ENCODE measurements around the gene SLC25A19. TPM values are rescaled to one million over a fixed set of nuclear protein-coding genes. Genes with fewer than 3 reads are reported as not detected.
A peak's percentile ranks its signal among the peaks of the same experiment; 100 is the strongest.

SLC25A19 gene
- total and polyA plus RNA-seq, 10 of the 15 experiments (the other 5 are each of a cell fraction or from before 2014, with no cell fraction given), result 32.9 to 91.6 (median 53.7) TPM

DNA sequence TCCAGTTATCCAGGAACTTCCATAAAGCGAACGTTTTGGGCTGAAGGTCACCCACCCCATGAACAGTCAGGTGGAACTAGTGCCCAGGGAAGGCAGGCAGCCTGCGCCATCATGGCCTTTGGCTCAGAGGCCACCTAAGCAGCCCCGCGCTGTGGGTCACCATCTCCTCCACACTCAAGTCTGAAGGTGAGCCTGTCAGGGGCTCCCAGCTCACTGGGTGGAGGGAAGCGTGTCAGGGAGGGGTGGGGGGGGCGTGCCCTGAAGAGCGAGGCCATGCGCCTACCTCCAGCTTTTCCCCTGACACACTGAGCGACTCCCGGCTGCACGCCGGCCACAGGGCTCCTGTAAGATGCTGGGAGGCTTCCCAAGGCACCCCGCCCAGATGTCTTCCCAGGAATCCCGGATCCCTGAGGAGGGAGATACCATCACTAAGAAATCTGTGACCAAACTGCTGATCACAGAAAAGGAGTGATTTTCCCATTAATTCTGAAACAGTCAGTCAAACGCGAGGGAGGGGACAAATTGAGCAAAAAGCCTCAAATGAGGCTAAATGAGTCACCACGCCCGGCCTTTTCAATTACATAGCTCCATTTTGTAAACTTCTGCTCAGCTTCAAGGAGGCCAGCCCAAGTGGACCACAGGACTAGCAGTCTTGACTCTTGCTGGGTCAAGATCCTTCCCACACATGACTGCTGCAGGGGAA lies 26.5 kb upstream of the SLC25A19 start:
- POLR2A ChIA-PET, result interaction anchor here (0.6 to 13.4 kb wide), 16 partner anchors 10 to 94 kb away, joined by 3 to 255 read pairs (median 4); partner anchors contain the start of genes GRB2 and SLC25A19
- Histone ChIP-seq H2AFZ (ENCODE audit: control insufficient read depth, low read depth, low read length) (no peak overlapping the region), H4K20me1 (ENCODE audit: control insufficient read depth, insufficient read depth) (no peaks in the 10 kb centered on the region), H3K79me2 (ENCODE audit: control insufficient read depth, insufficient read depth, low read length) (peaks cover 25% of the 10 kb centered on the region), H3K36me3 (ENCODE audit: control insufficient read depth in 2 of 2, insufficient read depth in 2 of 2, low read length in 1 of 2) (peaks cover 12% of the 10 kb centered on the region in 2 experiments), H3K4me3 (0 out of 2 replicates have a peak overlapping the region, but pooled peaks have one; percentile 30), H3K9me3 (replicated peaks; ENCODE audit: control insufficient read depth, insufficient read depth, low read length) (no peaks in the 10 kb centered on the region), H3K4me1 (ENCODE audit: control insufficient read depth, insufficient read depth, low read length) (peaks cover 84% of the 10 kb centered on the region), H3K4me2 (ENCODE audit: control insufficient read depth, insufficient read depth) (peak overlapping the region; percentile 75), H3K9ac (ENCODE audit: control insufficient read depth, insufficient read depth, low read length) (peak overlapping the region; percentile 45), H3K27me3 (replicated peaks in 1 of 2; ENCODE audit: control insufficient read depth in 2 of 2, insufficient read depth in 2 of 2, low read length in 1 of 2) (no peaks in the 10 kb centered on the region), H3K27ac (ENCODE audit: control insufficient read depth, insufficient read depth) (peak overlapping the region; percentile 89)
- 23% methylated on average over 19 of the region's 19 CpGs for WGBS (ENCODE audit: insufficient coverage, insufficient replicate concordance, low lambda C conversion rate, missing lambda C conversion rate)
- FAIRE-seq (peak; percentile 13), ATAC-seq (peak; percentile 66), DNase-seq (ENCODE audit: low read depth, low spot score) (no peak)
- intact Hi-C loops (cut with micrococcal nuclease; ENCODE audit: unreplicated experiment), result loop anchor here (1.0 kb wide), 1 partner anchor 20 kb away; no protein-coding TSS in a partner anchor
- CTCF ChIA-PET, result interaction anchor here (0.6 to 13.8 kb wide), 11 partner anchors 9 to 213 kb away, joined by 3 to 182 read pairs (median 6); partner anchors contain the start of gene SLC25A19
- no TSS peak for BruUV-seq (replicated peaks)
- in situ Hi-C loops (cut with MboI), result no loop called here
- SMC1A ChIA-PET (ENCODE audit: uncharacterized antibody, unreplicated experiment), result interaction anchor here (0.8 to 13.5 kb wide), 11 partner anchors 15 to 111 kb away, joined by 3 to 243 read pairs (median 5); partner anchors contain the start of gene SLC25A19
- RAD21 ChIA-PET (ENCODE audit: unreplicated experiment), result interaction anchor here (0.6 to 16.3 kb wide), 12 partner anchors 21 to 248 kb away, joined by 3 to 364 read pairs (median 6); partner anchors contain the start of genes GRB2, MIF4GD and SLC25A19
- TF ChIP-seq, protein P1, sequence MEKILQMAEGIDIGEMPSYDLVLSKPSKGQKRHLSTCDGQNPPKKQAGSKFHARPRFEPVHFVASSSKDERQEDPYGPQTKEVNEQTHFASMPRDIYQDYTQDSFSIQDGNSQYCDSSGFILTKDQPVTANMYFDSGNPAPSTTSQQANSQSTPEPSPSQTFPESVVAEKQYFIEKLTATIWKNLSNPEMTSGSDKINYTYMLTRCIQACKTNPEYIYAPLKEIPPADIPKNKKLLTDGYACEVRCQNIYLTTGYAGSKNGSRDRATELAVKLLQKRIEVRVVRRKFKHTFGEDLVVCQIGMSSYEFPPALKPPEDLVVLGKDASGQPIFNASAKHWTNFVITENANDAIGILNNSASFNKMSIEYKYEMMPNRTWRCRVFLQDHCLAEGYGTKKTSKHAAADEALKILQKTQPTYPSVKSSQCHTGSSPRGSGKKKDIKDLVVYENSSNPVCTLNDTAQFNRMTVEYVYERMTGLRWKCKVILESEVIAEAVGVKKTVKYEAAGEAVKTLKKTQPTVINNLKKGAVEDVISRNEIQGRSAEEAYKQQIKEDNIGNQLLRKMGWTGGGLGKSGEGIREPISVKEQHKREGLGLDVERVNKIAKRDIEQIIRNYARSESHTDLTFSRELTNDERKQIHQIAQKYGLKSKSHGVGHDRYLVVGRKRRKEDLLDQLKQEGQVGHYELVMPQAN (conservative IDR thresholded peaks at IDR 0.05), result no peak
- TF ChIP-seq, protein P2, sequence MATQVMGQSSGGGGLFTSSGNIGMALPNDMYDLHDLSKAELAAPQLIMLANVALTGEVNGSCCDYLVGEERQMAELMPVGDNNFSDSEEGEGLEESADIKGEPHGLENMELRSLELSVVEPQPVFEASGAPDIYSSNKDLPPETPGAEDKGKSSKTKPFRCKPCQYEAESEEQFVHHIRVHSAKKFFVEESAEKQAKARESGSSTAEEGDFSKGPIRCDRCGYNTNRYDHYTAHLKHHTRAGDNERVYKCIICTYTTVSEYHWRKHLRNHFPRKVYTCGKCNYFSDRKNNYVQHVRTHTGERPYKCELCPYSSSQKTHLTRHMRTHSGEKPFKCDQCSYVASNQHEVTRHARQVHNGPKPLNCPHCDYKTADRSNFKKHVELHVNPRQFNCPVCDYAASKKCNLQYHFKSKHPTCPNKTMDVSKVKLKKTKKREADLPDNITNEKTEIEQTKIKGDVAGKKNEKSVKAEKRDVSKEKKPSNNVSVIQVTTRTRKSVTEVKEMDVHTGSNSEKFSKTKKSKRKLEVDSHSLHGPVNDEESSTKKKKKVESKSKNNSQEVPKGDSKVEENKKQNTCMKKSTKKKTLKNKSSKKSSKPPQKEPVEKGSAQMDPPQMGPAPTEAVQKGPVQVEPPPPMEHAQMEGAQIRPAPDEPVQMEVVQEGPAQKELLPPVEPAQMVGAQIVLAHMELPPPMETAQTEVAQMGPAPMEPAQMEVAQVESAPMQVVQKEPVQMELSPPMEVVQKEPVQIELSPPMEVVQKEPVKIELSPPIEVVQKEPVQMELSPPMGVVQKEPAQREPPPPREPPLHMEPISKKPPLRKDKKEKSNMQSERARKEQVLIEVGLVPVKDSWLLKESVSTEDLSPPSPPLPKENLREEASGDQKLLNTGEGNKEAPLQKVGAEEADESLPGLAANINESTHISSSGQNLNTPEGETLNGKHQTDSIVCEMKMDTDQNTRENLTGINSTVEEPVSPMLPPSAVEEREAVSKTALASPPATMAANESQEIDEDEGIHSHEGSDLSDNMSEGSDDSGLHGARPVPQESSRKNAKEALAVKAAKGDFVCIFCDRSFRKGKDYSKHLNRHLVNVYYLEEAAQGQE (IDR thresholded peaks at IDR 0.05; ENCODE audit: low read depth, low read length), result no peak
- 0 out of 2 replicates have a peak, but pooled peaks have one; percentile 30 for TF ChIP-seq CREB1 (IDR thresholded peaks at IDR 0.05; ENCODE audit: low read depth)
- TF ChIP-seq, protein P3, sequence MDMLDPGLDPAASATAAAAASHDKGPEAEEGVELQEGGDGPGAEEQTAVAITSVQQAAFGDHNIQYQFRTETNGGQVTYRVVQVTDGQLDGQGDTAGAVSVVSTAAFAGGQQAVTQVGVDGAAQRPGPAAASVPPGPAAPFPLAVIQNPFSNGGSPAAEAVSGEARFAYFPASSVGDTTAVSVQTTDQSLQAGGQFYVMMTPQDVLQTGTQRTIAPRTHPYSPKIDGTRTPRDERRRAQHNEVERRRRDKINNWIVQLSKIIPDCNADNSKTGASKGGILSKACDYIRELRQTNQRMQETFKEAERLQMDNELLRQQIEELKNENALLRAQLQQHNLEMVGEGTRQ (IDR thresholded peaks at IDR 0.05; ENCODE audit: borderline replicate concordance, low read depth, low read length), result no peak
- TF ChIP-seq CREM (IDR thresholded peaks at IDR 0.05; ENCODE audit: low read depth), result peak; percentile 34; the same call in 1 of the 2 replicates
- peak; percentile 75; the same call in 1 of the 2 replicates for TF ChIP-seq EED (IDR thresholded peaks at IDR 0.05; ENCODE audit: low read depth)
- TF ChIP-seq EGR1 (IDR thresholded peaks at IDR 0.05; ENCODE audit: borderline replicate concordance in 1 of 2, low read depth in 2 of 2, low read length in 2 of 2), result no peak
- TF ChIP-seq, protein P4, sequence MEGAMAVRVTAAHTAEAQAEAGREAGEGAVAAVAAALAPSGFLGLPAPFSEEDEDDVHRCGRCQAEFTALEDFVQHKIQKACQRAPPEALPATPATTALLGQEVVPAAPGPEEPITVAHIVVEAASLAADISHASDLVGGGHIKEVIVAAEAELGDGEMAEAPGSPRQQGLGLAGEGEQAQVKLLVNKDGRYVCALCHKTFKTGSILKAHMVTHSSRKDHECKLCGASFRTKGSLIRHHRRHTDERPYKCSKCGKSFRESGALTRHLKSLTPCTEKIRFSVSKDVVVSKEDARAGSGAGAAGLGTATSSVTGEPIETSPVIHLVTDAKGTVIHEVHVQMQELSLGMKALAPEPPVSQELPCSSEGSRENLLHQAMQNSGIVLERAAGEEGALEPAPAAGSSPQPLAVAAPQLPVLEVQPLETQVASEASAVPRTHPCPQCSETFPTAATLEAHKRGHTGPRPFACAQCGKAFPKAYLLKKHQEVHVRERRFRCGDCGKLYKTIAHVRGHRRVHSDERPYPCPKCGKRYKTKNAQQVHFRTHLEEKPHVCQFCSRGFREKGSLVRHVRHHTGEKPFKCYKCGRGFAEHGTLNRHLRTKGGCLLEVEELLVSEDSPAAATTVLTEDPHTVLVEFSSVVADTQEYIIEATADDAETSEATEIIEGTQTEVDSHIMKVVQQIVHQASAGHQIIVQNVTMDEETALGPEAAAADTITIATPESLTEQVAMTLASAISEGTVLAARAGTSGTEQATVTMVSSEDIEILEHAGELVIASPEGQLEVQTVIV (IDR thresholded peaks at IDR 0.05; ENCODE audit: borderline replicate concordance, partially characterized antibody), result no peak
- no peak for TF ChIP-seq FOXK2 (IDR thresholded peaks at IDR 0.05)
- no peak for TF ChIP-seq RB1 (IDR thresholded peaks at IDR 0.05; ENCODE audit: borderline replicate concordance)
- TF ChIP-seq, protein P5, sequence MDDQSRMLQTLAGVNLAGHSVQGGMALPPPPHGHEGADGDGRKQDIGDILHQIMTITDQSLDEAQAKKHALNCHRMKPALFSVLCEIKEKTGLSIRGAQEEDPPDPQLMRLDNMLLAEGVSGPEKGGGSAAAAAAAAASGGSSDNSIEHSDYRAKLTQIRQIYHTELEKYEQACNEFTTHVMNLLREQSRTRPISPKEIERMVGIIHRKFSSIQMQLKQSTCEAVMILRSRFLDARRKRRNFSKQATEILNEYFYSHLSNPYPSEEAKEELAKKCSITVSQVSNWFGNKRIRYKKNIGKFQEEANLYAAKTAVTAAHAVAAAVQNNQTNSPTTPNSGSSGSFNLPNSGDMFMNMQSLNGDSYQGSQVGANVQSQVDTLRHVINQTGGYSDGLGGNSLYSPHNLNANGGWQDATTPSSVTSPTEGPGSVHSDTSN (IDR thresholded peaks at IDR 0.05; ENCODE audit: insufficient replicate concordance, low read depth, low read length), result peak; percentile 56

All from GM12878 (cell line).